ENCODE measurements around the gene CD99. TPM values are rescaled to one million over a fixed set of nuclear protein-coding genes. Genes with fewer than 3 reads are reported as not detected.

CD99 gene
- total and polyA plus RNA-seq, 2 of the 13 experiments (the other 11 are each of a cell fraction or from before 2014, with no cell fraction given): 78.8 to 111 TPM

GRCh38 chrX:2767631-2768455 lies 76.7 kb downstream of the CD99 start (continued):
- TF ChIP-seq TCF7L2 (IDR thresholded peaks at IDR 0.05; ENCODE audit: low read depth, low read length): no peak
- no peak for TF ChIP-seq ETS1 (CRISPR knock-in tag; IDR thresholded peaks at IDR 0.05)
- TF ChIP-seq KDM5B (CRISPR knock-in tag; IDR thresholded peaks at IDR 0.05; ENCODE audit: borderline replicate concordance): 0 out of 2 replicates have a peak, but pooled peaks have one; percentile 17
- no peak for TF ChIP-seq RARG (CRISPR knock-in tag; IDR thresholded peaks at IDR 0.05; ENCODE audit: low read depth)
- TF ChIP-seq REST (IDR thresholded peaks at IDR 0.05; ENCODE audit: borderline replicate concordance in 1 of 2, low read depth in 1 of 2, low read length in 2 of 2): no peak
- peak; percentile 73 for TF ChIP-seq FOSL2 (CRISPR knock-in tag; IDR thresholded peaks at IDR 0.05)
- peak; percentile 66 for TF ChIP-seq ZNF687 (CRISPR knock-in tag; IDR thresholded peaks at IDR 0.05)
- TF ChIP-seq REPIN1 (CRISPR knock-in tag; IDR thresholded peaks at IDR 0.05; ENCODE audit: borderline replicate concordance, low read depth): no peak
- 0 out of 2 replicates have a peak, but pooled peaks have one; percentile 11 for TF ChIP-seq RARA (CRISPR knock-in tag; IDR thresholded peaks at IDR 0.05)
- TF ChIP-seq ZNF432 (CRISPR knock-in tag; IDR thresholded peaks at IDR 0.05; ENCODE audit: borderline replicate concordance): no peak
- TF ChIP-seq, protein P1, sequence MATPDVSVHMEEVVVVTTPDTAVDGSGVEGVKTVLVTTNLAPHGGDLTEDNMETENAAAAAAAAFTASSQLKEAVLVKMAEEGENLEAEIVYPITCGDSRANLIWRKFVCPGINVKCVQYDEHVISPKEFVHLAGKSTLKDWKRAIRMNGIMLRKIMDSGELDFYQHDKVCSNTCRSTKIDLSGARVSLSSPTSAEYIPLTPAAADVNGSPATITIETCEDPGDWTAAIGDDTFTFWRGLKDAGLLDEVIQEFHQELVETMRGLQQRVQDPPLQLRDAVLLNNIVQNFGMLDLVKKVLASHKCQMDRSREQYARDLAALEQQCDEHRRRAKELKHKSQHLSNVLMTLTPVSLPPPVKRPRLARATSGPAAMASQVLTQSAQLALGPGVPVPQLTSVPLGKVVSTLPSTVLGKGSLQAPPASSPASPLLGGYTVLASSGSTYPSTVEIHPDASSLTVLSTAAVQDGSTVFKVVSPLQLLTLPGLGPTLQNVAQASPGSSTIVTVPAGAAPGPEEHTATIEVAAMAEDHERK (CRISPR knock-in tag; IDR thresholded peaks at IDR 0.05; ENCODE audit: low read depth): no peak
- no peak for TF ChIP-seq HOXA7 (CRISPR knock-in tag; IDR thresholded peaks at IDR 0.05)
- TF ChIP-seq, protein P2, sequence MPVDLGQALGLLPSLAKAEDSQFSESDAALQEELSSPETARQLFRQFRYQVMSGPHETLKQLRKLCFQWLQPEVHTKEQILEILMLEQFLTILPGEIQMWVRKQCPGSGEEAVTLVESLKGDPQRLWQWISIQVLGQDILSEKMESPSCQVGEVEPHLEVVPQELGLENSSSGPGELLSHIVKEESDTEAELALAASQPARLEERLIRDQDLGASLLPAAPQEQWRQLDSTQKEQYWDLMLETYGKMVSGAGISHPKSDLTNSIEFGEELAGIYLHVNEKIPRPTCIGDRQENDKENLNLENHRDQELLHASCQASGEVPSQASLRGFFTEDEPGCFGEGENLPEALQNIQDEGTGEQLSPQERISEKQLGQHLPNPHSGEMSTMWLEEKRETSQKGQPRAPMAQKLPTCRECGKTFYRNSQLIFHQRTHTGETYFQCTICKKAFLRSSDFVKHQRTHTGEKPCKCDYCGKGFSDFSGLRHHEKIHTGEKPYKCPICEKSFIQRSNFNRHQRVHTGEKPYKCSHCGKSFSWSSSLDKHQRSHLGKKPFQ (CRISPR knock-in tag; IDR thresholded peaks at IDR 0.05; ENCODE audit: insufficient replicate concordance): no peak
- no peak for TF ChIP-seq WIZ (CRISPR knock-in tag; IDR thresholded peaks at IDR 0.05)

Measured in HepG2 (cell line).